ENCODE data around the gene NOTCH1. TPM values are rescaled to one million over a fixed set of nuclear protein-coding genes. Genes with fewer than 3 reads are reported as not detected.

Gene NOTCH1
- polyA plus RNA-seq, 2 of the 4 experiments (the other 2 are of a cell fraction), result 0.88 to 5.7 TPM

- TF ChIP-seq ESRRA (IDR thresholded peaks at IDR 0.05; ENCODE audit: borderline replicate concordance, low read length) (no peak), FOSB (CRISPR knock-in tag; IDR thresholded peaks at IDR 0.05) (no peak), MYC (IDR thresholded peaks at IDR 0.05; ENCODE audit: borderline replicate concordance, low read length) (no peak), JUNB (IDR thresholded peaks at IDR 0.05) (no peak), MAZ (IDR thresholded peaks at IDR 0.05; ENCODE audit: borderline replicate concordance, low read depth, low read length) (no peak), RARB (CRISPR knock-in tag; IDR thresholded peaks at IDR 0.05) (no peak), SREBF2 (IDR thresholded peaks at IDR 0.05) (no peak), BHLHE40 (IDR thresholded peaks at IDR 0.05; ENCODE audit: low read depth, low read length) (no peak), NPAS2 (CRISPR knock-in tag; IDR thresholded peaks at IDR 0.05; ENCODE audit: borderline replicate concordance) (no peak)
These were observed 44.2 kb downstream of the NOTCH1 start (continued) for GRCh38 chr9:136501686-136502085.

GRCh38 chr9:136499935-136500910 is 45.6 kb downstream of the NOTCH1 start:
- FAIRE-seq (no peak), ATAC-seq (no peak), DNase-seq (ENCODE audit: low read depth in 1 of 2, low spot score in 1 of 2) (no peak)
- WGBS (ENCODE audit: missing lambda C conversion rate), result 95% methylated on average over 35 of the region's 50 CpGs
- H3K4me1 ChIP-seq, result peaks cover 5% of the 10 kb centered on the region; the same call in 1 of the 3 replicates
- no peak overlapping the region for H3K4me3 ChIP-seq
- no peak for TF ChIP-seq NFE2L2 (conservative IDR thresholded peaks at IDR 0.05; ENCODE audit: low read length)
- TF ChIP-seq TFCP2L1 (CRISPR knock-in tag; IDR thresholded peaks at IDR 0.05), result no peak
- ChIA-PET CTCF (interaction anchor here (1.0 to 10.2 kb wide), 5 partner anchors 9 to 131 kb away, joined by 3 to 128 read pairs (median 5); no protein-coding TSS in a partner anchor), POLR2A (no interaction called here)
- no peak overlapping the region for H3K4me2 ChIP-seq
- H3K9me3 ChIP-seq, result no peaks in the 10 kb centered on the region
- H3K27ac ChIP-seq, result no peak overlapping the region

- H3K4me2 ChIP-seq, result no peak overlapping the region
- no peak overlapping the region for H3K27ac ChIP-seq
- ChIA-PET CTCF (interaction anchor here (1.4 to 10.2 kb wide), 3 partner anchors 12 to 127 kb away, joined by 5 to 128 read pairs (median 68); no protein-coding TSS in a partner anchor), POLR2A (no interaction called here)
- FAIRE-seq, result no peak
- no peak for DNase-seq (ENCODE audit: low read depth in 1 of 2, low spot score in 1 of 2)
- H3K9me3 ChIP-seq, result no peaks in the 10 kb centered on the region
- no peak for ATAC-seq
- WGBS (ENCODE audit: missing lambda C conversion rate), result 94% methylated on average over 34 of the region's 46 CpGs
- H3K4me1 ChIP-seq, result peaks cover 5% of the 10 kb centered on the region; the same call in 1 of the 3 replicates
- no peak overlapping the region for H3K4me3 ChIP-seq
- TF ChIP-seq ZFP36 (IDR thresholded peaks at IDR 0.05; ENCODE audit: borderline replicate concordance, partially characterized antibody) (no peak), BCL3 (IDR thresholded peaks at IDR 0.05) (no peak), HES2 (IDR thresholded peaks at IDR 0.05) (no peak), REST (IDR thresholded peaks at IDR 0.05) (no peak), ZNF302 (CRISPR knock-in tag; IDR thresholded peaks at IDR 0.05) (no peak), POLR2A (IDR thresholded peaks at IDR 0.05; ENCODE audit: low read length) (no peak), FOXS1 (CRISPR knock-in tag; IDR thresholded peaks at IDR 0.05) (no peak), RARB (CRISPR knock-in tag; IDR thresholded peaks at IDR 0.05) (no peak), HMGXB4 (CRISPR knock-in tag; IDR thresholded peaks at IDR 0.05; ENCODE audit: borderline replicate concordance) (no peak), MAZ (IDR thresholded peaks at IDR 0.05; ENCODE audit: borderline replicate concordance, low read depth, low read length) (no peak), NFE2L2 (conservative IDR thresholded peaks at IDR 0.05; ENCODE audit: low read length) (no peak), CHD4 (IDR thresholded peaks at IDR 0.05; ENCODE audit: borderline replicate concordance) (no peak), TFCP2L1 (CRISPR knock-in tag; IDR thresholded peaks at IDR 0.05) (no peak), MAX (IDR thresholded peaks at IDR 0.05) (no peak), RAD21 (conservative IDR thresholded peaks at IDR 0.05 in 1 of 2, IDR thresholded peaks at IDR 0.05 in 1 of 2) (no peak), EHMT2 (IDR thresholded peaks at IDR 0.05; ENCODE audit: low read depth) (no peak), JUNB (IDR thresholded peaks at IDR 0.05) (no peak)
These were observed 46.5 kb downstream of the NOTCH1 start for GRCh38 chr9:136499071-136499934.
